Measurements from ENCODE around the gene CSNK1G1. TPM values are rescaled to one million over a fixed set of nuclear protein-coding genes. Genes with fewer than 3 reads are reported as not detected.

CSNK1G1 gene
- total RNA-seq, 4 donors from 2014 or later: 19.1 to 50.0 (median 21.3) TPM

DNA sequence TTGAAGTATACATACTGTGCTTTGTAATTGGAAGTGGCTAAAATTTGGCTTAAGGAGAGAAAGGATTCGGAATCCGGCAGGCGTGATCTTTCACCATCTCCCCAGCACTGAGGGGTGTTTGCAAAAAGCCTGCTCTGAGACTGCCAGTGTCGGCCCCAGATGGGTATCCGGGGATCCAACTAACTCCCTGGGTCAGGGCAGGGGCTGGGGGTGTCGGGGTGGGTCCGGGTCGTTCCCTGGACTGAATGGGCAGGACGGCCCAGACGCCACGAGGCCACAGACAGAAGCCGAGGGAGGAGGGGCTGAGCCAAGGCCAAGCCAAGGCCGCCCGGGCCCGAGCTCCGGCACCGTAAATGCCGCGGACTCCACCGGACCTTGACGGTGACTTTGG, 193.5 kb downstream of the CSNK1G1 start:
- intact Hi-C loops (cut with DNase I): loop anchor here (5.0 kb wide), 1 partner anchor 190 kb away; no protein-coding TSS in a partner anchor
- no peak for DNase-seq
- H3K4me1 ChIP-seq: peaks cover 29 to 49% of the 10 kb centered on the region in 2 donors
- no peak for TF ChIP-seq POLR2A (IDR thresholded peaks at IDR 0.05)
- TF ChIP-seq, protein P1, sequence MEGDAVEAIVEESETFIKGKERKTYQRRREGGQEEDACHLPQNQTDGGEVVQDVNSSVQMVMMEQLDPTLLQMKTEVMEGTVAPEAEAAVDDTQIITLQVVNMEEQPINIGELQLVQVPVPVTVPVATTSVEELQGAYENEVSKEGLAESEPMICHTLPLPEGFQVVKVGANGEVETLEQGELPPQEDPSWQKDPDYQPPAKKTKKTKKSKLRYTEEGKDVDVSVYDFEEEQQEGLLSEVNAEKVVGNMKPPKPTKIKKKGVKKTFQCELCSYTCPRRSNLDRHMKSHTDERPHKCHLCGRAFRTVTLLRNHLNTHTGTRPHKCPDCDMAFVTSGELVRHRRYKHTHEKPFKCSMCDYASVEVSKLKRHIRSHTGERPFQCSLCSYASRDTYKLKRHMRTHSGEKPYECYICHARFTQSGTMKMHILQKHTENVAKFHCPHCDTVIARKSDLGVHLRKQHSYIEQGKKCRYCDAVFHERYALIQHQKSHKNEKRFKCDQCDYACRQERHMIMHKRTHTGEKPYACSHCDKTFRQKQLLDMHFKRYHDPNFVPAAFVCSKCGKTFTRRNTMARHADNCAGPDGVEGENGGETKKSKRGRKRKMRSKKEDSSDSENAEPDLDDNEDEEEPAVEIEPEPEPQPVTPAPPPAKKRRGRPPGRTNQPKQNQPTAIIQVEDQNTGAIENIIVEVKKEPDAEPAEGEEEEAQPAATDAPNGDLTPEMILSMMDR (IDR thresholded peaks at IDR 0.05): no peak
- peak overlapping the region; percentile 51 to 72 (median 54) for H3K27ac ChIP-seq
- 0 to 1% methylated on average over 17 to 18 of the region's 21 CpGs for WGBS, 2 donors
- H3K27me3 ChIP-seq: no peaks in the 10 kb centered on the region
- H3K9me3 ChIP-seq: no peaks in the 10 kb centered on the region
- peak overlapping the region; percentile 63 to 77 (median 69) for H3K4me3 ChIP-seq (replicated peaks in 1 of 3)
- peaks cover 38 to 39% of the 10 kb centered on the region in 2 donors for H3K36me3 ChIP-seq

DNA sequence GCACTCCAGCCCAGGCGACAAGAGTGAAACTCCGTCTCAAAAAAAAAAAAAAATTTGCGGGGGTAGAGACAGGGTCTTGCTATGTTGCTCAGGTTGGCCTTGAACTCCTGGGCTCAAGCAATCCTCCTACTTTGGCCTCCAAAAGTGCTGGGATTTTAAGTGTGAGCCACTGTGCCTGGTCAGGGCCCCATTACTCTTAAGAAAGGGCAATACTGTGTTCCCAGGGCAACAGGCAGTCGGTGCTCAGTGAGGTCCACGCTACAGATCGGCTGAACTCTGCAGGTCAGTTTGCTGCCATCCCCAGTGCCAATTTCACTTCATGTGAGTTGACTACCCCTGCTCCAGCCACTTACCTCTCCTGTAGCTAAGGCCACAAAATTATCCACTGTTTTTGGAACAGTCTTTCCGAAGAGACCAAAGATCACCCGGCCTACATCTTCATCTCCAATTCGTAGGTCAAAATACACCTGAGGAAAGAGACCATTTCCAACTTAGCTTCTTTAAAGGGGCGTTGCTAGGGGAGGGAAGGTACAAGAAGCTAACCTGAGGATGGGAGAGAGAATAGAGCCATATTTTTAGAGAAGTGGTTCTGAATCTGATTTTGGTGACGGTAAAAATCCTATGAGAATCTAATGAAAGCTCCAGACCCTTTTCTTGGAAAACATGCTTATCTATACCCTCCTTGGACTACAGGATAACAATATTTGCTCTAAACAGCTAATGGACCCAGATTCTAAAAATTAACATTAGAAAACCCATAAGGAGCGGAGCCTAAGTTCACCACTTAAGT, 194.1 kb downstream of the CSNK1G1 start:
- 45 to 48% methylated on average over 12 of the region's 12 CpGs for WGBS, 2 donors
- peak overlapping the region; percentile 63 to 77 (median 69) for H3K4me3 ChIP-seq (replicated peaks in 1 of 3)
- no peak for DNase-seq
- peaks cover 44 to 45% of the 10 kb centered on the region in 2 donors for H3K36me3 ChIP-seq
- no peaks in the 10 kb centered on the region for H3K27me3 ChIP-seq
- H3K27ac ChIP-seq: peak overlapping the region in 2 of 3 donors; percentile 54 to 72
- H3K4me1 ChIP-seq: peaks cover 29 to 49% of the 10 kb centered on the region in 2 donors
- intact Hi-C loops (cut with DNase I): loop anchor here (5.0 kb wide), 1 partner anchor 190 kb away; no protein-coding TSS in a partner anchor
- TF ChIP-seq, protein P1 (IDR thresholded peaks at IDR 0.05): no peak
- no peak for TF ChIP-seq POLR2A (IDR thresholded peaks at IDR 0.05)
- no peaks in the 10 kb centered on the region for H3K9me3 ChIP-seq

DNA sequence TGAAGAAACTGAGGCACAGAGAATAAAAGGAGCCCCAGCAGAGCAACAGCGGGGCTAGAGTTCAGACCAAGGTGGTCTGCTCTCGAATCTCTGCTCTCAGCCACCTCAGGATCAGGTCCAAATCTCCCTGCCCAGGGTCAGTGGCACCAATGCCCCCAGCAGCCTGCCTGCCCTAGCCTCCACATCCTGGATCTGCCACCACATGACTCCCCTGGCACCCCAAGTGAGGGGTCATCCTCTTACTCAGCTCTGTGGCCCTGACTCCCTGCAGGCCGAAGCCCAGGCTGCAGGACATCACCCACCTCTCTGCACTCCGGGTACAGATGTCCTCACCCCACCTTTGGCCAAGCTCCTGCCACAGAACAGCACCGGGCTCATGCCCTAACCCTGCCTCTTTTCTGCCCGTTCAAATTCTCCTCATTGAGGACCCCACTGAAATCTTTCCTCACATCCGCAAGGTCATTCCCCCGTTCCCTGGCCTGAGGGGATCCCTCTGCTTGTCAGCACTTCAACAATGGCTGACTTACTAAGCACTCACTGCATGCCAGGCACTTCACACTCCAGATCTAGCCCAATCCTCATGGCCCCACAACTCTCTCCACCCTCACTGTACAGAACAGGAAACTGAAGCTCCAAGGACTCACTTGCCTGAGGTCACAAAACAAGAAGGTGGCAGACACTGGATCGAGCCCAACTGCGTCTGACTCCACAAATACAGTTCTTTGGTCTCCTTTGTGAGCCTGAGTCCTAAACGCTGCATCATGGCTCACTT, 197.4 kb downstream of the CSNK1G1 start:
- peaks cover 71% of the 10 kb centered on the region in 2 donors for H3K36me3 ChIP-seq
- H3K9me3 ChIP-seq: no peaks in the 10 kb centered on the region
- peaks cover 29 to 54% of the 10 kb centered on the region in 2 donors for H3K4me1 ChIP-seq
- DNase-seq: peak in 1 of 2 donors; percentile 23
- TF ChIP-seq, protein P1 (IDR thresholded peaks at IDR 0.05): no peak
- TF ChIP-seq POLR2A (IDR thresholded peaks at IDR 0.05): no peak
- WGBS, 2 donors: 87 to 90% methylated on average over 11 of the region's 11 CpGs
- intact Hi-C loops (cut with DNase I): no loop called here
- no peaks in the 10 kb centered on the region for H3K27me3 ChIP-seq
- peak overlapping the region in 1 of 3 donors; percentile 7 for H3K27ac ChIP-seq
- H3K4me3 ChIP-seq (replicated peaks in 1 of 3): no peak overlapping the region

DNA sequence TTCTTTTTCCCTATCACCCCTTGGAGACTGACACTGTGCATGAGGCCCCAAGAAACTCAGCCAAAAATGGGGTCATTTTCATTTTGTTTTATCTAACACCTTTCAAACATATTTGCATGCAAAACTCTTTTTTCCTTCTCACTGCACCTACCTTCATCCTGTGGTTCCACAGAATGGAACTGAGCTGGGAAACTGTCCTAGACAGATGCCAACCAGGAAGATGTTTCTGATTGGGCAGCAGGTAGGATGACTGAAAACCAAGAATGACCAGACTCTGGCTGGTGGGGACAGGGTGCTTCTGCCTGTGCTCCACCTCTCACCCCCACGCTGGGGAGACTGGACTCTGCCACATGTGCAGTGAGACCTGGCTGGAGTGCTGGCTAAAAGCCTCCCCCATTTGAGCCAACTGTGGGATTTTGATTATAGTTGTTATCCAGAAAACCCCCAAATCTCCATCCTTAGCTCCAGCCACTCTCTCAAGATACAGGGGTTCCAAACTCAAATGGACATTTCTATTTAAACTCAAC, 198.3 kb downstream of the CSNK1G1 start:
- intact Hi-C loops (cut with DNase I): no loop called here
- H3K27me3 ChIP-seq: no peaks in the 10 kb centered on the region
- no peaks in the 10 kb centered on the region for H3K9me3 ChIP-seq
- H3K27ac ChIP-seq: no peak overlapping the region
- H3K4me3 ChIP-seq (replicated peaks in 1 of 3): no peak overlapping the region
- TF ChIP-seq POLR2A (IDR thresholded peaks at IDR 0.05): no peak
- TF ChIP-seq, protein P1 (IDR thresholded peaks at IDR 0.05): no peak
- peaks cover 71% of the 10 kb centered on the region in 2 donors for H3K36me3 ChIP-seq
- H3K4me1 ChIP-seq: peaks cover 37 to 55% of the 10 kb centered on the region in 2 donors
- no peak for DNase-seq
- 88 to 90% methylated on average over 1 of the region's 1 CpG for WGBS, 2 donors
